GM12874 (cell line): ENCODE results near the gene FIGNL2.

ENCODE experiments used
- TF ChIP-seq, protein P1 (sequence below): IDR thresholded peaks from 2 replicates; pipeline ENCODE4 v1.5.1; 2011; ENCODE audit warnings: low read depth, mild to moderate bottlenecking, control low read depth, low read length, moderate library complexity; ENCODE audit not compliant: insufficient read depth

Gene FIGNL2

GRCh38 chr12:51777973-51778372 is 70.5 kb downstream of the FIGNL2 start:
- TF ChIP-seq, protein P1, sequence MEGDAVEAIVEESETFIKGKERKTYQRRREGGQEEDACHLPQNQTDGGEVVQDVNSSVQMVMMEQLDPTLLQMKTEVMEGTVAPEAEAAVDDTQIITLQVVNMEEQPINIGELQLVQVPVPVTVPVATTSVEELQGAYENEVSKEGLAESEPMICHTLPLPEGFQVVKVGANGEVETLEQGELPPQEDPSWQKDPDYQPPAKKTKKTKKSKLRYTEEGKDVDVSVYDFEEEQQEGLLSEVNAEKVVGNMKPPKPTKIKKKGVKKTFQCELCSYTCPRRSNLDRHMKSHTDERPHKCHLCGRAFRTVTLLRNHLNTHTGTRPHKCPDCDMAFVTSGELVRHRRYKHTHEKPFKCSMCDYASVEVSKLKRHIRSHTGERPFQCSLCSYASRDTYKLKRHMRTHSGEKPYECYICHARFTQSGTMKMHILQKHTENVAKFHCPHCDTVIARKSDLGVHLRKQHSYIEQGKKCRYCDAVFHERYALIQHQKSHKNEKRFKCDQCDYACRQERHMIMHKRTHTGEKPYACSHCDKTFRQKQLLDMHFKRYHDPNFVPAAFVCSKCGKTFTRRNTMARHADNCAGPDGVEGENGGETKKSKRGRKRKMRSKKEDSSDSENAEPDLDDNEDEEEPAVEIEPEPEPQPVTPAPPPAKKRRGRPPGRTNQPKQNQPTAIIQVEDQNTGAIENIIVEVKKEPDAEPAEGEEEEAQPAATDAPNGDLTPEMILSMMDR = no peak

GRCh38 chr12:51777457-51777856 is 71.1 kb downstream of the FIGNL2 start:
- TF ChIP-seq, protein P1 = no peak

DNA sequence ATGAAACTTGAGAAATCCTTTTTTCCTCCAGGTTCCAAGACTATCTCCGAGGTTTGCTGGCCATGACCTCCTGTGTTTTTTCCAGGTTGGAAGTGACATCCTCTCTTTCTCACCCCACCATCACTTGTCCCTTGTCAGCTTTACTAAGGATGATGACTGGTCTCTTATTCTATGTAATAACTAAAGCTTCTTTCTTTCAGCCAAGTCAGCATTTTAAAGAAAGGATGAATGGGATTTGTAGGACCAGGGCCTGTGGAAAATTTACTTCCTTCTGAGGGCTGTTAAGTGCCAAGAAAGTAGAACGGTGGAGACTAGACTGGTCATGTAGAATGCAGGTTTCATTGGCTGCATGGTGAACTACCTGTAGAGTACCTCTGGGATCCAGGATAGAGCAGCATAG is 73.6 kb downstream of the FIGNL2 start:
- TF ChIP-seq, protein P1 = no peak

- TF ChIP-seq, protein P1 = no peak
These were observed 75.2 kb downstream of the FIGNL2 start for GRCh38 chr12:51773145-51773869.

DNA sequence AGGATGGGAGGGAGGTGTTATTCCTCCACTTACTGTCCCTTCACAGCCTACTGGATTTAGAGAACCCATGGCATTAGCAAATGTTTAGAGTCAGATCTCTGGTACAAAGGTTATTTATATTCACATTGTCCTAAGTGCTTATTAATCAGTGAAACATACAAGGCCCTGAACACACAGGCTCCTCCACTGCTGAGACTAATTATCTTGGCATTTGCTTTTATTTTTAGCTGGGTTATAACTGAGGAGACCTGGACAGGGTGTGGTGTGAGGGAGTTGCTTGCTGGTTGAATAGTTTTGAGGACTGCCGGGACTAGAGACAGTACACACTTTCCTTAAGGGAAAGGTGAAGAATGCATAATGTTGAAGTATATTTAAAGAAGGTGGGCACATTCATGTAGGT is 77.5 kb downstream of the FIGNL2 start:
- TF ChIP-seq, protein P1 = no peak
